Measurements from ENCODE around the gene ZW10. TPM values are rescaled to one million over a fixed set of nuclear protein-coding genes. Genes with fewer than 3 reads are reported as not detected.

ZW10 gene
- total RNA-seq, 1 experiment from 2014 or later, result 26.0 TPM

- no peak overlapping the region for H3K4ac ChIP-seq (ENCODE audit: low read depth, low read length)
- H3K18ac ChIP-seq (ENCODE audit: insufficient read length, low read depth, low read length), result no peak overlapping the region
- peaks cover 7 to 40% (median 25%) of the 10 kb centered on the region in 3 experiments; a peak in 6 of 7 replicates for H3K36me3 Mint-ChIP-seq (ENCODE audit: insufficient read depth in 1 of 3, low read depth in 3 of 3)
- H2BK5ac ChIP-seq (ENCODE audit: insufficient read length, low read length), result no peak overlapping the region
- no peak overlapping the region for H3K4me3 Mint-ChIP-seq
- H3K9ac ChIP-seq (ENCODE audit: extremely low read depth, insufficient read length, low read length), result no peak overlapping the region
- H3K23ac ChIP-seq (ENCODE audit: insufficient read length, low read depth, low read length), result no peak overlapping the region
- no peak overlapping the region for H3K56ac ChIP-seq (ENCODE audit: insufficient read length, low read depth, low read length)
- H4K20me1 ChIP-seq (ENCODE audit: control insufficient read depth, insufficient read depth, insufficient read length), result no peaks in the 10 kb centered on the region
- H2BK120ac ChIP-seq (ENCODE audit: low read depth, low read length, poor library complexity, severe bottlenecking), result no peak overlapping the region
- H3T11ph ChIP-seq (ENCODE audit: low read length), result no peak overlapping the region
- DNase-seq, result no peak
- no peaks in the 10 kb centered on the region for H3K9me3 Mint-ChIP-seq
- H4K91ac ChIP-seq (ENCODE audit: insufficient read length, low read depth, low read length), result no peak overlapping the region
- no peak overlapping the region for H2BK15ac ChIP-seq (ENCODE audit: low read depth, low read length)
- H4K8ac ChIP-seq (replicated peaks; ENCODE audit: insufficient read length, low read depth, low read length), result no peak overlapping the region
- no peak overlapping the region for H2AK5ac ChIP-seq (ENCODE audit: insufficient read length, low read length)
- no peaks in the 10 kb centered on the region for H3K79me1 ChIP-seq (ENCODE audit: insufficient read depth, low read depth, low read length, poor library complexity, severe bottlenecking)
- no peak overlapping the region for H2AFZ ChIP-seq (ENCODE audit: low read length)
- no CpG with 5 or more reads among the region's 5 CpGs for WGBS (ENCODE audit: extremely low coverage, insufficient read length, low lambda C conversion rate)
- H3K27ac Mint-ChIP-seq, result no peak overlapping the region; a peak in 1 of 7 replicates
- no peaks in the 10 kb centered on the region for H3K79me2 ChIP-seq (ENCODE audit: insufficient read depth, low read length)
- no peak overlapping the region for H3K4me2 ChIP-seq (ENCODE audit: insufficient read depth, insufficient read length, low read length)
- H3K9me3 ChIP-seq (ENCODE audit: control insufficient read depth, low read depth, low read length), result no peaks in the 10 kb centered on the region
- H3K4me1 ChIP-seq (ENCODE audit: insufficient read depth, low read length), result no peaks in the 10 kb centered on the region
- H3K27me3 Mint-ChIP-seq (ENCODE audit: low read depth), result no peaks in the 10 kb centered on the region
- no peak overlapping the region for H2BK20ac ChIP-seq (ENCODE audit: low read depth, low read length, poor library complexity, severe bottlenecking)
- H3K27ac ChIP-seq (ENCODE audit: insufficient read length, low read depth, low read length), result no peak overlapping the region
- H3K4me1 Mint-ChIP-seq, result no peaks in the 10 kb centered on the region; a peak in 1 of 4 replicates
- H3K27me3 ChIP-seq (ENCODE audit: insufficient read depth, low read length), result no peaks in the 10 kb centered on the region
- H4K5ac ChIP-seq (ENCODE audit: insufficient read length, low read depth, low read length), result no peak overlapping the region
- TF ChIP-seq CTCF (conservative IDR thresholded peaks at IDR 0.05), result no peak
- H3K14ac ChIP-seq (ENCODE audit: insufficient read depth, low read length), result no peak overlapping the region
- no peaks in the 10 kb centered on the region for H3K23me2 ChIP-seq (ENCODE audit: insufficient read length, low read depth, low read length, poor library complexity, severe bottlenecking)
- no peak overlapping the region for H2BK12ac ChIP-seq (ENCODE audit: insufficient read length, low read depth, low read length)
Observed at GRCh38 chr11:113732092-113732491, 41.4 kb downstream of the ZW10 start.
